C4-2B (cell line): ENCODE data around the gene GPR65.

Experiments
- ZFX ChIP-seq: fragments of 450-650 bp; IDR thresholded peaks from 2 replicates; pipeline ENCODE4 v1.6.1; 2017
- TF ChIP-seq, protein P1 (sequence below): fragments of 450-650 bp; conservative IDR thresholded peaks from 2 replicates; pipeline ENCODE4 v1.5.1; 2017; ENCODE audit warnings: mild to moderate bottlenecking

DNA sequence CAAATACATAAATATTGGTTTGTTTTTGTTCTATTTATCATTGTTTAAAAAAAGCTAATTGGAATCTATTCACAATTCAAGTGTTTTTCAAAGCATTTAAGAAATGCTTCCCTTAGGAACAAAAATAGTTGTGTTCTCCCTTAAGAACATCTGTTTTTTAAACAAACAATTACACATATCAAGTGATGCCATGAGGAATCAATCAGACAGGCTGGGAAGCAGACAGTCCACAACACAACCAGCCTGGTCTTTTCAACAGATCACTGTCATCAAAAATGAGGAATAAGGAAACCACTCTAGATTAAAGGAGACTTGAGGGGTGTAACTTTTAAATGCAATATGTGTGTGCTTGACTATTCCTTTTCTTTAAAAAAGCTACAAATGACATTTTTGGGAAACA is 37.4 kb upstream of the GPR65 start:
- TF ChIP-seq, protein P1, sequence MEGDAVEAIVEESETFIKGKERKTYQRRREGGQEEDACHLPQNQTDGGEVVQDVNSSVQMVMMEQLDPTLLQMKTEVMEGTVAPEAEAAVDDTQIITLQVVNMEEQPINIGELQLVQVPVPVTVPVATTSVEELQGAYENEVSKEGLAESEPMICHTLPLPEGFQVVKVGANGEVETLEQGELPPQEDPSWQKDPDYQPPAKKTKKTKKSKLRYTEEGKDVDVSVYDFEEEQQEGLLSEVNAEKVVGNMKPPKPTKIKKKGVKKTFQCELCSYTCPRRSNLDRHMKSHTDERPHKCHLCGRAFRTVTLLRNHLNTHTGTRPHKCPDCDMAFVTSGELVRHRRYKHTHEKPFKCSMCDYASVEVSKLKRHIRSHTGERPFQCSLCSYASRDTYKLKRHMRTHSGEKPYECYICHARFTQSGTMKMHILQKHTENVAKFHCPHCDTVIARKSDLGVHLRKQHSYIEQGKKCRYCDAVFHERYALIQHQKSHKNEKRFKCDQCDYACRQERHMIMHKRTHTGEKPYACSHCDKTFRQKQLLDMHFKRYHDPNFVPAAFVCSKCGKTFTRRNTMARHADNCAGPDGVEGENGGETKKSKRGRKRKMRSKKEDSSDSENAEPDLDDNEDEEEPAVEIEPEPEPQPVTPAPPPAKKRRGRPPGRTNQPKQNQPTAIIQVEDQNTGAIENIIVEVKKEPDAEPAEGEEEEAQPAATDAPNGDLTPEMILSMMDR: no peak
- no peak for TF ChIP-seq ZFX
